HG03139 (cell line): Measurements from ENCODE around the gene ZKSCAN1.
A peak's percentile ranks its signal among the peaks of the same experiment; 100 is the strongest.
"Not testable (repeated sequence)": the region's sequence is repeated elsewhere in the genome, so short reads cannot be mapped to it uniquely, and the experiment has no call there.

Source experiments
- ATAC-seq: cut with Tn5 transposase; IDR thresholded peaks from one replicate; pipeline ENCODE4 v1.9.1; 2021; ENCODE audit not compliant: unreplicated experiment

The ZKSCAN1 gene

DNA sequence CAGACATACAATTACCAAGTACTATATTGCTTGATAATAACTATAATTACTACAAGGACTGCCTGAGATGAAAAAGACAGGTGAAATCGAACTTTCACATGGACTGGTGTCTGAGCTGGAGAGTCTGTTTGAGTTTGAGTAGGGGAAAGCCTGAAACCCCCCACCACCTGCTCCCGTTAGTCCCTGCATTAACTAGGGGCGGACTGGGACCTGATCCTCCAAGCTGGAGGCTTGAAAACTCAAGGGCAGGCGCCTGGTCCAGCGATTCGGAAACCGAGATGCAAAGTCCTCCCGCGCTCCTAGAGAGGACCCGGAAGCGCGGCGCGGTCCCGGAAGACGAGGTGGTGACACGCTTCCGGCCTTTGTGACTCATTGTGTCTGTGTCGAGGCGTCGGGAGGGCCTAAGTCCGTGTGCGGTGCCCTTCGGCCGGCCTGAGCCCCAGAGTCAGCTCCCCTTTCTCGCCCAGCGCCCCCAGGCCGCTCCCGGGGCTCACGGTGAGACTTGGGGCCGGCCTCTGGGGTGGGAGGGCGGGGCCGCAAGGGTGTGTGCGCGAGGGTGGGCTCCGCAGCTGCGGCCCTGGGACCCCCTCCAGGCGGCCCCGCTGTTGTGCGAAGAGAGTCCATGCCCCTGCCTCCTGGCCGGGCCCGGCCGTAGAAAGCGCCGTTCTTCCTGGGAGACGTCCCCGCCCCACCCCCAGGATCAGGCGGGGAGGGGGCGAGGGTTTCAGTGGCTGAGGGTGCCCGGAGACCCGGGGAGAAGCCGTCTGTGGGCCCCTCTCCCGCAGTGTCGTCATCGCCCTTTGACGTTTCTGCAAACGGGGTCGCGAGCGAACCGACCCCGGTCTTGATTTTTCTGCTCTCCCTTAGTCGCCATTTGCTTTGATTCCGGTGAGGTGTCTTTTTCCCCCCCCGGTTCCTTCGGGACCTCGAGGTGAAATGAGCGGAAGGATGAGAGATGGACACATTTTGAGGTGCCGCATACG is at the start of gene ZKSCAN1:
TSS of gene ZKSCAN1 (plus strand) at position 365 of the 983 bp plus-strand sequence. CDS start 7,911 bp downstream, outside the sequence.
- ATAC-seq = peak; percentile 92

DNA sequence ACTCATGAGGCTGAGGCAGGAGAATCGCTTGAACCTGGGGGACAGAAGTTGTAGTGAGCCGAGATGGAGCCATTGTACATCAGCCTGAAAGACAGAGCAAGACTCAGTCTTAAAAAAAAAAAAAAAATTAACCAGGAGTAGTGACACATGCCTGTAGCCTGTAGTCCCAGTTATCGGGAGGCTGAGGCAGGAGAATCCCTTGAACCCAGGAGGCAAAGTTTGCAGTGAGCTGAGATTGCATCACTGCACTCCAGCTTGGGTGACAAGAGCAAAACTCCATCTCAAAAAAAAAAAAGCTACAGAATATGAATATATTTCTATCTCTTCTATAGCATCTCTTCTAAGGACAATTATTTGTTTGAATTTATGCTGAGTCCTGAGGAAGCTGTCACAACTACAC is 46.1 kb upstream of the ZKSCAN1 start:
- no peak for ATAC-seq

DNA sequence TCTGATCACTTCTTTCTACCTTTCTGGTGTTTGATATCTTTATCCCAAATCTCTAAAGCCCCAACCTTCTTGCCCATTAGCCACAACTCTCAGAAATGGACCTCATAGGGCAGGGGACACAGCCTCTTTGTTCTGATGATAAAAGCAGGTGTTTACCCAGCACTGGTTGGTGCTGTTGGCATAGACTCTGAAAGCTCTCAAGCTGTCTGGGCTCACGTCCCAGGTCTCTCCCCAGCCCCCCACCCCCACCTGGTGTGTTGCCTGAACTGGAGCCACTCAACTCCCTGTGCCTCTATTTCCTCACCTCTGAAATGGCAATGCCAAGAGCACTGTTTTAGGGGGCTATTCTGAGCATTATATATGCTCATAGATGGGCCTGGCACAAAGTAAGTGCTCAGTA is 45.6 kb upstream of the ZKSCAN1 start:
- ATAC-seq = not testable (repeated sequence)

DNA sequence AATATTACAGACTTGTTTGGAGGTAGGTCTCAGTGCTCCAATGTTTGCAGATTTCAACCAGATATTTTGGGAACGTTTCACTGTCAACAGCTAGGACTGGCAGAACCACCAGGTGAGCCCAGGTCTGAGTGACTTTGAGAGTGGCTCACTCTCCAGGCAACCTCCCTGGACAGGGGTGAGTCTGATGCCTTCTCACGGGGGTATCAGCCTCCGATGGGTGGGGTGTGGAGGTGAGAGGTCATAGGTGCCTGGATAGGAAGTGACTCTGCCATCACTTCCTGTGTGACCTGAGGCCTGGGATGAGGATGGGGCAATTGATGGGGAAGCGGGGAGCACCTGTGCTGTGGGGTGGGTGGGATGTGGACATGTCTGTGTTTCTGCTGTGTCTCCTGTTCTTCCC is 44.2 kb upstream of the ZKSCAN1 start:
- no peak for ATAC-seq

DNA sequence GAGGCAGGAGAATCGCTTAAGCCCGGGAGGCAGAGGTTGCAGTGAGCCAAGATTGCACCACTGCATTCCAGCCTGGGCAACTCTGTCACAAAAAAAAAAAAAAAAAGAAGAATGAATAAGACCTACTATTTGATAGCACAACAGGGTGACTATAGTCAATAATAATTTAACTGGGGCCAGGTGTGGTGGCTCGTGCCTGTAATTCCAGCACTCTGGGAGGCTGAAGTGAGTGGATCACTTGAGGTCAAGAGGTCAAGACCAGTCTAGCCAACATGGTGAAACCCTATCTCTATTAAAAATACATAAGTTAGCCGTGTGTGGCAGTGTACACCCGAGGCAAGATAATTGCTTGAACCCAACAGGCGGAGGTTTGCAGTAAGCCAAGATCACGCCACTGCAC is 41.6 kb upstream of the ZKSCAN1 start:
- not testable (repeated sequence) for ATAC-seq

DNA sequence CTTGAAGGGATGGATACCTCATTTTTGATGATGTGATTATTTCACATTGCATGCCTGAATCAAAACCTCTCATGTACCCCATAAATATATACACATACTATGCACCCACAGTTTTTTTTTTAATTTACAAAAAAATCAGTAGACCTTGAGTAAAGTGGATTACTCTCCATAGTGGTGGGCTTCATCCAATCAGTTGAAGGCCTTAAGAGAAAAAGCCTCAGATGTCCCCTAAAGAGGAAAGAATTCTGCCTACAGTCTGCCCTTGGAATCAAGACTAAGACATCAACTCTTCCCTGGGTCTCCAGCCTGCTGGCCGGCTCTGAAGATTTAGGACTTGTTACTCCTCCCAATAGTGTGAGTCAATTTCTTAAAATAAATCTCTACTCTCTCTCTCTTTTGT is 40.7 kb upstream of the ZKSCAN1 start:
- no peak for ATAC-seq

DNA sequence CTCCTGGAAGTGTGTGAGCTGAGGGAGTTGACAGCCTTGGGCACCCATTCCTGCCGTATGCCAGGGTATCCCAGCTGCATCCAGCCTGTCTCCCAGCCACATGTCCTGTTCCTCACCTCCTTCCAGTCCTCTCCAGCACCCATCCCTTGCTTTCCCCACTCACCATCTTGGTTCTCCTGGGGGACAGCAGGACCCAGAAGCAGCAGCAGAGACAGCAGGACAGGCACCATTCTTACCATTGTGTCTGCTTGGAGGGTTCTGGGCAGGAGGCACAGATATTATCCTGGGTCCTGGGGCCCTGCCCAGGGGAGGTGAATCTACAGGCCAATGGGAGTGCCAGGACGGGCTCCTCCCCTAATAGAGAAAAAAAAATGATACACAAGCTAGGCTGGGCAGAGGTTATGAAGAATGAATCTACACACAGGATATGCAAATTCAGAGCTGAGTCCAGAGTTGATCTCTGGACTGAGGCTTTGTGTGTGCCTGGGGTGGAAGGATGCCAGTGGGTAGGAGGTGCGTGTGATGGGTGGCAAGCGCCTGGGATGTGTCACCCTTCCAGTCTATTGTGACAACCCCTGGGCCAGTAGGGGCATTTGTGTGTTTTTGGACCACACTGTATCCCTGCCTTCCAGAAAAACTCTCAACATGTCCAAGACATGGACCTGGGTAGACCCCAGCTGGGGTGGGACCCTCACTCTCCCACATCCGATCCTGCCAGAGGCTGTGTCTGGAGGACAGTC is 39.4 kb upstream of the ZKSCAN1 start, which contains the start of gene AZGP1:
TSS of gene AZGP1 (minus strand) at position 250 of the 740 bp plus-strand sequence. CDS start at position 239, 11 bp downstream.
- ATAC-seq = no peak

DNA sequence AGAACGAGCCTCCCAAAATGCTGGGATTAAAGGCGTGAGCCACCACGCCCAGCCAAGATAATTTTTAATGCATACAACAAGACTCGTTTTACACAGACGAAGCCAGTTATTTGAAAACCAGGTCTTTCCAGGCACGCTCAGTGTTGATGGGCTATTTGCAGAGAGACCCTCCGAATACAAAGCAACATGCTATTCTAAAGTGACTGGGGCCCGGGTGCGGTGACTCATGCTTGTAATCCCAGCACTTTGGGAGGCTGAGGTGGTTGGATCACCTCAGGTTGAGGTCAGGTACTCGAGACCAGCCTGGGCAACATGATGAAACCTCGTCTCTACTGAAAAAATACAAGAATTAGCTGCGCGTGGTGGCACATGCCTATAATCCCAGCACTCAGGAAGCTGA is 38.8 kb upstream of the ZKSCAN1 start:
- ATAC-seq = no peak

DNA sequence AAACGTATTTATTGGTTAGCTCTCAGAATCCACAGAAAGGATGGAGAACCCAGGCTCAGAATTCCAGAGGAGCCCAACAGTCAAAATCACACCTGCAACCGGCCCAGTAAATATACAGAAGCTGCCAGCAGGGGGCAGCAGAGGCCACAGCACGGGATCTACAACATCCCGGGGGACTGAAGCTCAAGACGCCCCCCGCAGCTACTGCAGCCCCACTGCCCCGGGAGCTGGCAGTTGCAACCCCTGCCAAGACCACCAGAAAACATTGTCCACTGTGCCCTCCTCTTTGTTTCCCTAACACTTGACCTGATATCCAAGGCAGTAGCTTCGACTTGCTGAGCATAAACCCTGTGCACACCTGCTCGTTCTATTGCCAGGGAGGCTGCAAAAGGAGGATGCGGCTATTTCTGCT is 35.6 kb upstream of the ZKSCAN1 start:
- ATAC-seq = not testable (repeated sequence)

DNA sequence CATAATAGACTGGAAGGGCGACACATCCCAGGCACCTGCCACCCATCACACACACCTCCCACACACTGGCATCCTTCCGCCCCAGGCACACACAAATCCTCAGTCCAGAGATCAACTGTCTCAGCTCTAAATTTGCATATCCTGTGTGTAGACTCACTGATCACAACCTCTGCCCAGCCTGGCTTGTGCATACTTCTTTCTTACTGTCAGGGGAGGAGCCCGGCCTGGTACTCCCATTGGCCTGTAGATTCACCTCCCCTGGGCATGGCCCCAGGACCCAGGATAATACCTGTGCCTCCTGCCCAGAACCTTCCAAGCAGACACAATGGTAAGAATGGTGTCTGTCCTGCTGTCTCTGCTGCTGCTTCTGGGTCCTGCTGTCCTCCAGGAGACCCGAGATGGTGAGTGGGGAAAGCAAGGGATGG is 34.9 kb upstream of the ZKSCAN1 start:
- not testable (repeated sequence) for ATAC-seq

DNA sequence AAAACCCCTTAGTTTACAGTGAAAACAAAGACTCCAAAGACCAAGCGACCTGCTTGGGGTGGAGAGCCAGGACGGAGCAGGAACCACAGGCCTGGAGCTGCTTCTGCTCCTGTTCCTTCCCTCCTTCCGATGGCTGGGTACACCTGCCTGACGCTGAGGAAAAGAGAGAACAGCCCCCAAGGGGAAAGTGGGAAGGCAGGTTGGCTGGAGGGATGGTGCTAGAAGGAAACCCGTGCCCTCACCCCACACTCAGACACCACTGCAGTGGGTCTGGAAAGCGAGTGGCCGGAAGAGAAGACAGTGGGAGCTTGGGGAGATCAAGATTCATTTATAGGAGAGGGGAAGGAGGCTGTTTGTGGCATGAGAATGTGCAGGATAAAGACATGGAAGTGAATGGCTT is 34.3 kb upstream of the ZKSCAN1 start:
- ATAC-seq = not testable (repeated sequence)

DNA sequence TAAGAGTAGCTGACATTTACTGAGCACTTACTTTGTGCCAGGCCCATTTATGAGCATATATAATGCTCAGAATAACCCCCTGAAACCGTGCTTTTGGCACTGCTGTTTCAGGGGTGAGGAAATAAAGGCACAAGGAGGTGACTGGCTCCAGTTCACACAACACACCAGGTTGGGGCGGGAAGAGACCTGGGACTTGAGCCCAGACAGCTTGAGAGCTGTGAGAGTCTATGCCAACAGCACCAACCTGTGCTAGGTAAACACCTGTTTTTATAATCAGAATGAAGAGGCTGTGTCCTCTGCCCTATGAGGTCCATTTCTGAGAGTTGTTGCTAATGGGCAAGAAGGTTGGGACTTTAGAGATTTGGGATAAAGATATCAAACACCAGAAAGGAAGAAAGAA is 30.8 kb upstream of the ZKSCAN1 start:
- no peak for ATAC-seq

DNA sequence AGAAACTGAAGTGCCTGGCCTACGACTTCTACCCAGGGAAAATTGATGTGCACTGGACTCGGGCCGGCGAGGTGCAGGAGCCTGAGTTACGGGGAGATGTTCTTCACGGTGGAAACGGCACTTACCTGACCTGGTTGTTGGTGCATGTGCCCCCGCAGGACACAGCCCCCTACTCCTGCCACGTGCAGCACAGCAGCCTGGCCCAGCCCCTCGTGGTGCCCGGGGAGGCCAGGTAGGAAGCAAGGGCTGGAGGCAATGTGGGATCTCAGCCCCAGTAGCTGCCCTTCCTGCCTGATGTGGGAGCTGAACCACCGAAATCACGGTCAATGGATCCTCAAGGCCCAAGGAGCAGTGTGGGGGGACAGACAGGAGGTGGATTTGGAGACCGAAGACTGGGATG is 28.1 kb upstream of the ZKSCAN1 start:
- not testable (repeated sequence) for ATAC-seq

DNA sequence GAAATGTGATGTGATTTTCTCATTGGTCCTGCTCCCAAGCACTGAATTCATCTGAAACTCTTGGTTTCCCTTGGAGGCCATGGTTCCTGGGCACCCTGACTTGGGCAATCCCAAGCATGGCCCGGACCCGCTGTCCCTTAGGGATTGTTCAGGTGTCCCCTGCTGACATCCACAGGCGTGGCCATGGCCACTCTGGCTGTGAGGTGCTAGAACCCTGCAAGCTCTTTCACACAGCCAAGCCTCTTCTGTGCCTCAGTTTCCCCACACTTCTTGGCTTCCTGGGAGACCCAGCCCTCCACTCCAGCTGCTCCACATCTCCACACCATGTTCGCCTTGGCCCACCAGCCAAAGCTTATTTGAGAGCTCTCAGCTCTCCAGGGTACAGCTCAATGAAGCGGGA is 27.6 kb upstream of the ZKSCAN1 start:
- ATAC-seq = no peak

DNA sequence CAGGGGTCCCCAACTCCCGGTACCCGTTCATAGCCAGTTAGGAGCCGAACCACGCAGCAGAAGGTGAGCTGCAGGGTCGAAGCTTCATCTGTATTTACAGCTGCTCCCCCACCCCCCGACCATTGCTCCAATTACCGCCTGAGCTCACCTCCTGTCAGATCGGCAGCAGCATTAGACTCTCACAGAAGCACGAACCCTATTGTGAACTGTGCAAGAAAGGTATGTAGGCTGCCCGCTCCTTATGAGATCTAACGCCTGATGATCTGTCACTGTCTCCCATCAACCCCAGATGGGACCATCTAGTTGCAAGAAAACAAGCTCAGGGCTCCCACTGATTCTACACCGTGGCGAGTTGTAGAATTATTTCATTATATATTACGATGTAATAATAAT is 24.9 kb upstream of the ZKSCAN1 start:
- no peak for ATAC-seq

DNA sequence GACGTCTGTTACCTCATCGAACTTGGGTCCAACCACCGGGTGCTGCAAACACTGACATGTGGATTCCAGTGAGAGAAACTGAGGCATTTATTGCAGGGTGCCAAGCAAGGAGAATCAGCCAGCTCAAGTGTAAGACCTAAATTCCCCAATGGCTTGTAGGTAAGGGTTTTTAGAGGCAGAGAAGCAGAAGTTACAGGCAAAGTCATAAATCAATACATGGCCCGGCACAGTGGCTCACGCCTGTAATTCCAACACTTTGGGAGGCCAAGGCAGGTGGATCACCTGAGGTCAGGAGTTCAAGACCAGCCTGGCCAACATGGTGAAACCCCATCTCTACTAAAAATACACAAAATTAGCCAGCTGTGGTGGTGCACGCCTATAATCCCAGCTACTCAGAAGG is 23.9 kb upstream of the ZKSCAN1 start:
- not testable (repeated sequence) for ATAC-seq

DNA sequence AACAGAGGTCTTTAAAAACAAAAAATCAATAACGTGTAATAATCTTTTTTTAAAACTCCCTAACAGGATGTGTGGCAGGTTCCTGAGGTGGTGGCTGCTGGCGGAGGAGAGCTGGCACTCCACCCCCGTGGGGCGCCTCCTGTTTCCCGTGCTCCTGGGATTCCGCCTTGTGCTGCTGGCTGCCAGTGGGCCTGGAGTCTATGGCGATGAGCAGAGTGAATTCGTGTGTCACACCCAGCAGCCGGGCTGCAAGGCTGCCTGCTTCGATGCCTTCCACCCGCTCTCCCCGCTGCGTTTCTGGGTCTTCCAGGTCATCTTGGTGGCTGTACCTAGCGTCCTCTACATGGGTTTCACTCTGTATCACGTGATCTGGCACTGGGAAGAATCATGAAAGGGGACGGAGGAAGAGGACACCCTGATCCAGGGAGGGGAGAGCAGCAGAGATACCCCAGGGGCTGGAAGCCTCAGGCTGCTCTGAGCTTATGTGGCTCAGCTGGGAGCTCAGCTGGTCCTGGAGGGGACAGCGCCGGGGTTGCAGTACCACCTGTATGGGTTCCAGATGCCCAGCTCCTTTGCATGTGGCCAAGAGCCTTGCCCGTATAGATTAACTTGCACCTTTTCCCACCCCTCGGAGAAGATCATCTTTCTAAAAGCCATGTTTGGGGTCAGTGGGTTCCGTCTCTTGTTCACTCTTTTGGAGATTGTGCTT is 22.9 kb upstream of the ZKSCAN1 start:
- no peak for ATAC-seq

DNA sequence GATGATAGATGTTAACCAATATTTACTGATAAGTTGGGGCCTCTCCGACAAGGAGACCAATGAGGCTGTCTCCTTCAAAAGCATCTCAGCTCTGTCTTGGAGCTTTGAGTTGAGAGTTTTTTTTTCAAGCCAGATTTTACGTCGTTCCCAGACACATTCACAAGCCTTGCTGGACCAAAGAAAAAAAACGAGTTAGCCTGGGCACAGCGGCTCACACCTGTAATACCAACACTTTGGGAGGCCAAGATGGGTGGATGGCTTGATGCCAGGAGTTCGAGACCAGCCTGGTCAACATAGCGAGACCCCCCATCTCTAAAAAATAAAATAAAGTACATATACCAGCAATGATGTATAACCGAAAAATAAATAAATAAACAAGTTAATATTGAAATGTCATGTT is 20.6 kb upstream of the ZKSCAN1 start:
- ATAC-seq = no peak

DNA sequence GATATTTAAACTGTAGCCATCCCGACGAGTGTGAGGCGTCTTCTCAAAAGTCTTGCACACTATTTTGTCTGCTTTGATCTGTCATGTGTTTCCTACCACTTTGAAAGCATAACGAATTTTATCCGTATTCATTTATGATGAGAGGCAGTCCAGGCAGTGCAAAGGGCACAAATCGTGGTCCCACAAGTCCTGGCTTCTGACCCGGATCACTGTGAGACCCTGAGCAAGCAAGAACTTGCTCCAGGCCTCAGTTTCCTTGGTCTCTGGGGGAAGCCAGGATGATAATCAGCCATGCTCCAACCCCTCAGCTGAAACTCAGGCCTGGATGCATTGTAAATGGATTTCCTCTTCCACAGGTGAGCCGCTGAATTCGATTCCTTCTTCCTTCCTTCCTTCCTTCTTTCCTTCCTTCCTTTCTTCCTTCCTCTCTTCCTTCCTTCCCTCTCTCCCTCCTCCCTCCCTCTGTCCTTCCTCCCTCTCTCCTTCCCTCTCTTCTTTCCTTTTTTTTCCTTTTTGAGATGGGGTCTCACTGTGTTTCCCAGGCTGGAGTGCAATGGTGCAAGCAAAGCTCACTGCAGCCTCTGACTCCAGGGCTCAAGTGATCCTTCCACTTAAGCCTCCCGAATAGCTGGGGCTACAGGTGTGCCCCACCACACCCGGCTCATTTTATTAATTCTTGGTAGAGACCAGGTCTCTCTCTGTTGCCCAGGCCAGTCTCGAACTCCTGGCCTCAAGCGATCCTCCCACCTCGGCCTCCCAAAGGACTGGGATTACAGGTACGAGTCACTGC is 18.4 kb upstream of the ZKSCAN1 start:
- ATAC-seq = no peak

DNA sequence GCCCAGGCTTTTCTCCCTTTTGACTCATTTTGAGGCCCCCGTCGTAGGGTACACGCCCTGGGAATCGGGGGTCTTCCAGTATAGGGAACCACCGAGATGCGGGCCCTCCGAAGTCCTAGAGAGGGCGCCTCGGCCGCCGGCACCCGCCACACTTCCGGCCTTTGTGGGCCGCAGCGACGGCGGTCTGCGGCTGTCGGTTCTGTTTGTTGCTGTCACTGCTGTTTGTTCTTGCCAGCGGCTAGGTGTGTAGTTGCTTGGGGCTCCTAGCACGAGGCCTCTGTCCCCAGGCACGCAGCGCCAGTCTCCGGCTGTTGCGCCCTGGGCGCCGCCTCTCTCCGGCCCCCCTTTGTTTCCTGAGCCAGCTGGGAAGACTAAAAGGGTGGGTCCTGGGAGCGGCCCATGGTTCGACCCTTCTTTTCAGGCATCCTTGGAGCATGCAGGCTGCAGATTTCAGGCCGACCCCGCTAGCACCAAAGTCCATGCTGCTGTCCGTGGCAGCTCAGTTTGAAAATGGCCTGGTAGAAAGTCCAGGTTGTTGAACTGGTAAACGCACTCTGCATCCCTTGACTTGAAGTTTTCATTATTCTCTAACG is 17.8 kb upstream of the ZKSCAN1 start:
- ATAC-seq = peak; percentile 65
